Thyroid gland (tissue), 4 donors: Measurements from ENCODE around the gene HOXB3.

ENCODE experiments used
- CTCF ChIP-seq, 6 experiments: fragments of 200-600 bp in 3 of 6; fragments of 450-650 bp in 3 of 6; sonication (generic) in 3 of 6; IDR thresholded peaks; one replicate each; pipeline ENCODE4 v1.5.1; 2016 to 2019; ENCODE audit warnings: antibody characterized with exemption in 6 of 6, mild to moderate bottlenecking in 2 of 6, inconsistent platforms in 1 of 6, moderate library complexity in 1 of 6
- POLR2A ChIP-seq, 2 donors: fragments of 450-650 bp; IDR thresholded peaks; one replicate each; pipeline ENCODE4 v1.6.1; 2017; ENCODE audit warnings: antibody characterized with exemption in 2 of 2, mild to moderate bottlenecking in 2 of 2, moderate library complexity in 1 of 2

- TF ChIP-seq POLR2A (IDR thresholded peaks at IDR 0.05), result no peak
- no peak for TF ChIP-seq CTCF (IDR thresholded peaks at IDR 0.05)
Observed at GRCh38 chr17:48609033-48609432, 19.0 kb upstream of the HOXB3 start.
